Ovary (tissue), 3 donors: ENCODE results near the gene FGFBP1.

Experiments used
- CTCF ChIP-seq, 3 donors: fragments of 450-650 bp in 2 of 3; fragments of 200-600 bp in 1 of 3; IDR thresholded peaks; one replicate each; pipeline versions ENCODE4 v1.5.1 to v1.8.0; 2016 to 2022; ENCODE audit warnings: antibody characterized with exemption in 3 of 3, mild to moderate bottlenecking in 1 of 3
- POLR2A ChIP-seq: fragments of 450-650 bp; IDR thresholded peaks from one replicate; pipeline ENCODE4 v1.6.1; 2017; ENCODE audit warnings: antibody characterized with exemption, mild to moderate bottlenecking, moderate library complexity
- donor health status: DM: no; HTN: no; CAD: no.

DNA sequence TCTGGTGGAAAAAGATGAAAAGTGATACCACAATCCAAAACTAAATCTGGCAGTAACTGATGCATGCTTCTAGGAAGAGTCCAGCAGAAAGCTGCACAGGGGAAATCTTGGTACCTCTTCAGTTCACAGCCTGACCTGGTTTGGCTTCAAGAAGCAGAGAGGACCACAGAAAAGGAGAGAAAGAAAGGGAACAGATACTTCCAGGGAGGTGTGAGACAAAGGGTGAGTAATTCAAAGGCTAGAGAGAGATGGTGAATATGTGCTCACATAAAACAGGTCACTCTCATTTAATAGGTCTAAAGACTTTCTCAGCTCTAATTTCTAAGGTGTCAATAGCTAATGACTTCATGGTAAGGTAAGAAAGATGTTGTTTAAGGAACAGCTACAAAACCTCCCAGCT lies 13.2 kb upstream of the FGFBP1 start:
- TF ChIP-seq POLR2A (no peak), CTCF (IDR thresholded peaks at IDR 0.05) (no peak)
